ENCODE results near the gene LARGE1.

LARGE1 gene

GRCh38 chr22:33274214-33275072 lies 645.8 kb downstream of the LARGE1 start:
- peak; percentile 36 for DNase-seq

GRCh38 chr22:33272871-33273270 lies 647.4 kb downstream of the LARGE1 start:
- no peak for DNase-seq

GRCh38 chr22:33272180-33272579 lies 648.1 kb downstream of the LARGE1 start:
- DNase-seq = no peak

GRCh38 chr22:33271390-33272161 lies 648.7 kb downstream of the LARGE1 start:
- no peak for DNase-seq

- DNase-seq = no peak
These were observed 649.7 kb downstream of the LARGE1 start for GRCh38 chr22:33270596-33270995.

GRCh38 chr22:33261699-33262098 lies 658.6 kb downstream of the LARGE1 start:
- DNase-seq = no peak

- DNase-seq = no peak
These were observed 659.8 kb downstream of the LARGE1 start for GRCh38 chr22:33260498-33260897.

GRCh38 chr22:33255791-33256190 lies 664.5 kb downstream of the LARGE1 start:
- no peak for DNase-seq

- no peak for DNase-seq
These were observed 671.3 kb downstream of the LARGE1 start for GRCh38 chr22:33248948-33249347.

GRCh38 chr22:33247758-33248157 lies 672.5 kb downstream of the LARGE1 start:
- no peak for DNase-seq

- DNase-seq = no peak
These were observed 678.2 kb downstream of the LARGE1 start for GRCh38 chr22:33242078-33242477.

- no peak for DNase-seq
These were observed 679.3 kb downstream of the LARGE1 start for GRCh38 chr22:33240888-33241475.

GRCh38 chr22:33232071-33232470 lies 688.2 kb downstream of the LARGE1 start:
- DNase-seq = no peak

GRCh38 chr22:33227791-33228190 lies 692.5 kb downstream of the LARGE1 start:
- DNase-seq = no peak

- no peak for DNase-seq
These were observed 695.4 kb downstream of the LARGE1 start for GRCh38 chr22:33224841-33225240.
